AG20443 (cell line): ENCODE data around the gene PCDHB7.
"Not testable (repeated sequence)": the region's sequence is repeated elsewhere in the genome, so short reads cannot be mapped to it uniquely, and the experiment has no call there.

Source experiments
- DNase-seq: peaks from one replicate; pipeline ENCODE4 v3.0.0; 2012; ENCODE audit warnings: low spot score, mixed read lengths

PCDHB7 gene

DNA sequence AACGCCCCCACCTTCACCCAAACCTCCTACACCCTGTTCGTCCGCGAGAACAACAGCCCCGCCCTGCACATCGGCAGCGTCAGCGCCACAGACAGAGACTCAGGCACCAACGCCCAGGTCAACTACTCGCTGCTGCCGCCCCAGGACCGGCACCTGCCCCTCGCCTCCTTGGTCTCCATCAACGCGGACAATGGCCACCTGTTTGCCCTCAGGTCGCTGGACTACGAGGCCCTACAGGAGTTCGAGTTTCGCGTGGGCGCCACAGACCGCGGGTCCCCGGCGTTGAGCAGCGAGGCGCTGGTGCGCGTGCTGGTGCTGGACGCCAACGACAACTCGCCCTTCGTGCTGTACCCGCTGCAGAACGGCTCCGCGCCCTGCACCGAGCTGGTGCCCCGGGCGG, 52.4 kb downstream of the PCDHB7 start:
- DNase-seq: not testable (repeated sequence)

DNA sequence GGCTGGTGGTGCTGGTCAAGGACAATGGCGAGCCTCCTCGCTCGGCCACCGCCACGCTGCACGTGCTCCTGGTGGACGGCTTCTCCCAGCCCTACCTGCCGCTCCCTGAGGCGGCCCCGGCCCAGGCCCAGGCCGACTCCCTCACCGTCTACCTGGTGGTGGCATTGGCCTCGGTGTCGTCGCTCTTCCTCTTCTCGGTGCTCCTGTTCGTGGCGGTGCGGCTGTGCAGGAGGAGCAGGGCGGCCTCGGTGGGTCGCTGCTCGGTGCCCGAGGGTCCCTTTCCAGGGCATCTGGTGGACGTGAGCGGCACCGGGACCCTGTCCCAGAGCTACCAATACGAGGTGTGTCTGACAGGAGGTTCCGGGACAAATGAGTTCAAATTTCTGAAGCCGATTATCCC, 53.0 kb downstream of the PCDHB7 start:
- DNase-seq: not testable (repeated sequence)
